ENCODE results near the gene SKP2.
"Not testable (repeated sequence)": the region's sequence is repeated elsewhere in the genome, so short reads cannot be mapped to it uniquely, and the experiment has no call there.

The SKP2 gene

GRCh38 chr5:36156619-36157018 lies 4.7 kb downstream of the SKP2 start:
- no peak for DNase-seq (ENCODE audit: low spot score)
- no peak for FAIRE-seq

- DNase-seq (ENCODE audit: low spot score) (no peak), FAIRE-seq (no peak)
Observed at GRCh38 chr5:36158144-36158543, 6.2 kb downstream of the SKP2 start.

GRCh38 chr5:36160617-36161016 lies 8.7 kb downstream of the SKP2 start:
- FAIRE-seq (no peak), DNase-seq (ENCODE audit: low spot score) (no peak)

- FAIRE-seq (no peak), DNase-seq (ENCODE audit: low spot score) (no peak)
Observed at GRCh38 chr5:36161361-36161760, 9.4 kb downstream of the SKP2 start.

- FAIRE-seq, result no peak
Observed at GRCh38 chr5:36162810-36163486, 11.0 kb downstream of the SKP2 start.

GRCh38 chr5:36164461-36164860 lies 12.6 kb downstream of the SKP2 start:
- DNase-seq (ENCODE audit: low spot score) (no peak), FAIRE-seq (no peak)

More at GRCh38 chr5:36162810-36163486, 11.0 kb downstream of the SKP2 start:
- DNase-seq (ENCODE audit: low spot score), result no peak

- DNase-seq (ENCODE audit: low spot score) (no peak), FAIRE-seq (no peak)
Observed at GRCh38 chr5:36168737-36169136, 16.8 kb downstream of the SKP2 start.

GRCh38 chr5:36170832-36171424 lies 19.0 kb downstream of the SKP2 start:
- FAIRE-seq (no peak), DNase-seq (ENCODE audit: low spot score) (no peak)

GRCh38 chr5:36172599-36172998 lies 20.7 kb downstream of the SKP2 start:
- DNase-seq (ENCODE audit: low spot score) (no peak), FAIRE-seq (no peak)

- no peak for FAIRE-seq
- DNase-seq (ENCODE audit: low spot score), result no peak
Observed at GRCh38 chr5:36173426-36173825, 21.5 kb downstream of the SKP2 start.

GRCh38 chr5:36174119-36174518 lies 22.2 kb downstream of the SKP2 start:
- DNase-seq (ENCODE audit: low spot score) (no peak), FAIRE-seq (no peak)

GRCh38 chr5:36175043-36175442 lies 23.1 kb downstream of the SKP2 start:
- DNase-seq (ENCODE audit: low spot score) (no peak), FAIRE-seq (no peak)

- FAIRE-seq (no peak), DNase-seq (ENCODE audit: low spot score) (no peak)
Observed at GRCh38 chr5:36177154-36177553, 25.2 kb downstream of the SKP2 start.

- DNase-seq (ENCODE audit: low spot score) (peak; percentile 56), FAIRE-seq (peak; percentile 83)
Observed at GRCh38 chr5:36177715-36178523, 26.0 kb downstream of the SKP2 start.

- FAIRE-seq, result no peak
- DNase-seq (ENCODE audit: low spot score), result no peak
Observed at GRCh38 chr5:36178524-36178890, 26.6 kb downstream of the SKP2 start.

- FAIRE-seq, result no peak
- no peak for DNase-seq (ENCODE audit: low spot score)
Observed at GRCh38 chr5:36179950-36180349, 28.0 kb downstream of the SKP2 start.

GRCh38 chr5:36180556-36181350 lies 28.8 kb downstream of the SKP2 start:
- FAIRE-seq (no peak), DNase-seq (ENCODE audit: low spot score) (no peak)

- DNase-seq (ENCODE audit: low spot score), result no peak
- FAIRE-seq, result no peak
Observed at GRCh38 chr5:36181774-36182173, 29.9 kb downstream of the SKP2 start.

- FAIRE-seq; DNase-seq (ENCODE audit: low spot score): not testable (repeated sequence)
Observed at GRCh38 chr5:36184408-36184807, 32.5 kb downstream of the SKP2 start.

GRCh38 chr5:36193746-36194145 lies 41.8 kb downstream of the SKP2 start:
- no peak for DNase-seq (ENCODE audit: low spot score)
- no peak for FAIRE-seq

GRCh38 chr5:36198281-36198680 lies 46.4 kb downstream of the SKP2 start:
- DNase-seq (ENCODE audit: low spot score) (no peak), FAIRE-seq (peak; percentile 81)

- DNase-seq (ENCODE audit: low spot score); FAIRE-seq: not testable (repeated sequence)
Observed at GRCh38 chr5:36198783-36199182, 46.9 kb downstream of the SKP2 start.
